GM18507 (cell line): Measurements from ENCODE around the gene ESRRG.
"Not testable (repeated sequence)": the region's sequence is repeated elsewhere in the genome, so short reads cannot be mapped to it uniquely, and the experiment has no call there.

Experiments
- DNase-seq: peaks from one replicate; pipeline ENCODE4 v3.0.0; 2011; ENCODE audit warnings: low read depth; ENCODE audit not compliant: insufficient read length; ENCODE audit errors: extremely low spot score
- FAIRE-seq: peaks from 2 replicates; lab custom pipeline; 2011; peaks lifted over from hg19 to GRCh38; lab: Jason Lieb, UNC

ESRRG gene

GRCh38 chr1:216710598-216711333 is 12.5 kb downstream of the ESRRG start:
- FAIRE-seq (no peak), DNase-seq (no peak)

DNA sequence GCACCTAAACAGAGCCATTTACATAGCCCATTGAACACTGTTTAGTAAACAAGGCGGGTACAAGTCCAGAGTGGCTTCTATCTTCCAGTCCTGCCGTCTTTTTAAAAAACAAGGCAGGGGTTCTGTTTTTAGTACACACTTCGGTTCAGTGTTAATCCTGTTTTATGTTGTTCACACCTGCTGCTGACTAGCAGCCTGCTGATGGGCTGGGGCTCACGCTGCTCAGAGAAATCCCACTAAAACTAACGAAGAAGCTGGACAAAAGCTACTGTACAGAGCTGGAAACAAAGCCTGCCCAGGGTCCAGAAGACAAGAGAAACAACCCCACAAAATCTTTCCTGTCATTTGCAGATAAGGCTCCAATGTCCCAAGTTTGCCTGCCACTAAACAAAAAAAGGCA is 13.2 kb downstream of the ESRRG start:
- FAIRE-seq (no peak), DNase-seq (no peak)

DNA sequence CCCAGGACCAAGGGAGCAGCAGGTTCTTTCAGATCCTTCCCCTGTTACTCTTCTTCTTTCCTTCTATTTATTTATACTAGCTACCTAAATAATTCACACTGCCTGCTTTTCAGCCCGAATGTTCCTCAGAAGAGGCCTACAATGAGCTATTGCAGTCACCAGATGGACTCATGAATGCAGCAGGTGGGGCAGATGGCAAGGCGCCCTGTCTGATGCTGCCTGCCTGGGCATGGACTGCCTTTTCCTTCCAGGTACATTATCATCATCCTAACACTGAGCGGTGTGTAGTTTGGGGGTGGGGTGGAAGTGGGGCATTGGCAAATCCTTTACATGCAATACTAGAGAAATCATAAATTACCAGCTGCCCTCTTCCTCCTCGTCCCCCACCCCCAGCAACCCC is 17.6 kb downstream of the ESRRG start:
- no peak for FAIRE-seq

DNA sequence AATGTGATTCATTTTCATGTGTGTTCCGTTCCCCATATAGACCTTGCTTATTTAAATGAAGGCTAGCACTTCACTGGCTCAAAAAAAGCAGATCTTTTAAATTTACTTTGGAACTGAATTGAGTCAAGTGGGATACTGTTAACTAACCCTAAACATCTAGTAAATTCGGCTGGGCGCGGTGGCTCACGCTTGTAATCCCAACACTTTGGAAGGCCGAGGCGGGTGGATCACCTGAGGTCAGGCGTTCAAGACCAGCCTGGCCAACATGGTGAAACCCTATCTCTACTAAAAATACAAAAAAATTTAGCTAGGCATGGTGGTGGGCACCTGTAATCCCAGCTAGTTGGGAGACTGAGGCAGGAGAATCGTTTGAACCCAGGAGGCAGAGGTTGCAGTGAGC is 19.2 kb downstream of the ESRRG start:
- not testable (repeated sequence) for FAIRE-seq, DNase-seq

More for the DNA sequence above, 17.6 kb downstream of the ESRRG start:
- DNase-seq: no peak

DNA sequence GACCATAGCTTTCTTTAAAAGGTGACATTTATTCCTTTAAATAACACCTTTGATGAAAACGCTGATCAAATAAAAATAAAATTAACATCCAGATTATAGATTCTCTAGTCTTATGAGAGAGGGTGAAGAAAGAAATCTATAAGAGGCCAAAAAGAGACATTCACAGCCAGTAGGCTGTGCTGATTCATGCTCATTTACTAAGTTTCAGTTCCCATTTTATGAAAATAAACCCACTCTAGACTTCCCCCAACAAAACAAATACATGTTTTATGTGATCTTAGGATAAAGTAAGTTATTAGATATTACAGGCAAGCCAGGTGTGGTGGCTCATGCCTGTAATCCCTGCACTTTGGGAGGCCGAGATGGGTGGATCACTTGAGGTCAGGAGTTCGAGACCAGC is 21.1 kb downstream of the ESRRG start:
- FAIRE-seq (no peak), DNase-seq (no peak)

- DNase-seq (no peak), FAIRE-seq (no peak)
These were observed 22.4 kb downstream of the ESRRG start for GRCh38 chr1:216700779-216701178.

DNA sequence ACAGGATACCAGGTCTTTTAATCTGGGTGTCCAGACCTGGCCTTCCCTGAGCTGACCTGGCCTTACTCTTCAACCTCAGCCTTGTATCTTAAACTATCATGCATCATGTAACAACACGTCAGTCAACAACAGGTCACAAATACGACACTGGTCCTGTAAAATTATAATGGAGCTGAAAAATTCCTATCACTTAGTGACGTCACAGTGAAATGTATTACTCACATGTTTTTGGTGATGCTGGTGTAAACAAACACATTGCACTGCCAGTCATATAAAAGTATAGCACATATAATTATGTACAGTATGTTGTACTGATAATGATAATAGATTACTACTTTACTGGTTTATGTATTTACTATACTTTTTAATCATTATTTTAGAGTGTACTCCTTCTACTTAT is 31.5 kb downstream of the ESRRG start:
- FAIRE-seq (no peak), DNase-seq (no peak)

- no peak for DNase-seq
- no peak for FAIRE-seq
These were observed 32.6 kb downstream of the ESRRG start for GRCh38 chr1:216690603-216691002.

DNA sequence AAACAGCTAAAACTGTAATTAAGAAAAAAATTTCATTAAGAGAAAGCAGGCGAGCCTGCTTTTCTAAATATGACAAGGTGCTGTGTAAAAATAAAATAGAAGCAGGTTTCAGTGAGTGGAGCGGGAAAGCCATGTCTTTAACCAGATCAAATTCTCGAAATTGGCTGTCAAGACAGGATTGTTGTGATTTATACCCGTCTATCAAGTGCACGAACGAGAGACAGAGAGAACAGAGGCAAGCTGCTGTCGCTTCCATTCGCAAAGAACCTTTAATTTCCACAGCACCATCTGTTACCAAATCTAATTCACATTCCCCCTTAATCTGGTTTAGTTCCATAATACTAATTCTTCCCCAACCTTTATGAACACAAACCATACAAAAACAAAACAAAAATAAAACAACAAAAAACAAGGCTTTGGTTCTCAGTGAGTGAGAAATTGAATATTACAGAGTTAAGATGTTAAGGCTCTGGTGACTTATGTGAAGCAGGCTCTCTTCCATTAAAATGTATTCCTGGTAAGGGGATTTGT is 35.0 kb downstream of the ESRRG start:
- DNase-seq: no peak
- FAIRE-seq: no peak

DNA sequence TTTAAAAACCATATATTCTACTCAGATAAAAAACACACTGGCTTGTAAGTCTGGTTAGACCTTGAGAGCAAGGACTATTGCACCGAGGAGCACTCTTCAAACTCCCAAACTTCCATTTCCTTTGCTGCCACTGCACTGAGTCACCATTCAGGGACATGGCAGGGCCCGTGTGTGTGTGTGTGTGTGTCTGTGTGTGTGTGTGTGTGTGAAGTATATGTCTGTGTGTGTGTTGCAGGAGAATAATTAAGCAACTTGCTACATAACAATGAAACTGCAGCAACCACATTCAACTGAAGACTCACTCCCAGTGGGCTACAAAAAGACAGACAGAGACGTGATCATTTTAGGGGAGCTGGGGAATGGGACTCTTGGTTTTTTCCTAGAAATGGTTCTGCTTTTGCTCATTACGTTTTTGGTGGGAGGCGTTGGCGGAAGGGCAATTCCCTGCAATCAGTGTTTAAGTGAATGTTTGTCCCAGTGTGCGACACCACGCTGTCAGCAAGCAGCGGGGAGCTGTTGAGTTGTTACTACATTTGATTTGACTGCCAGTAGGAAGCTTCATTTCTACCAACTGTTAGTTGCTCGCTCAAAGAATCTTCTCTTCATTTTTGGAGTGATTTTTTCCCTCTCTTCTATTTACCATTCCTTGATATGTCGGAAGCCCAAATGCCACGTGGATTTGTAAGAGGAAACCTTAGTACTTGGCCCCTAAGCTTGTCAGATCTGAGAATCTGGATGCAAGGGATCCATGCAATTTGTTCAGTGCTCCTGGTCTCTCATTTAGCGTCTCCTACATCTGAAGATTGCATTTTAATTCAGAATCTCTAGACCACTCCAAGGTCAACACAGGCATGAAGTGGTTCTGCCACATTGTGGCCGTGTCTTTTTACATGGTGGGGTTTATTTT is 36.1 kb downstream of the ESRRG start:
- FAIRE-seq (no peak), DNase-seq (no peak)

DNA sequence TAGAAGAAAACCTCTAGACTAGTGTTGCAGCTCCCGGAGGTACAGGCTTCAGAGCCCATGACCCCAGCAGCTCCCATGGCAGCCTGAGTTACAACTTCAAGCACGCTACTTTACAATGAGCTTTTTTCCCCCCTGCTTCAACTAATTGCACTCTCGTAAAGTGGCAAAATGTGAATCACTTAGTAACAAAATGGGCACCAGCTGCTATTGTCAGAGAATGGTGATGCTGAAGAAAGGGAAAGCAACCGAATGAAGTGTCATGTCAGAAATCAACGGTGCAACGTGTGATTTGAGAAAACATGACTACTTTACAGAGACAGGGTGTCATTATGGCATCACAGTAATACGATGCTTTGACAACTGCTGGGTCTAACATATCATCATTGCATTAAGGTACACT is 40.5 kb downstream of the ESRRG start:
- FAIRE-seq: no peak
- DNase-seq: no peak

DNA sequence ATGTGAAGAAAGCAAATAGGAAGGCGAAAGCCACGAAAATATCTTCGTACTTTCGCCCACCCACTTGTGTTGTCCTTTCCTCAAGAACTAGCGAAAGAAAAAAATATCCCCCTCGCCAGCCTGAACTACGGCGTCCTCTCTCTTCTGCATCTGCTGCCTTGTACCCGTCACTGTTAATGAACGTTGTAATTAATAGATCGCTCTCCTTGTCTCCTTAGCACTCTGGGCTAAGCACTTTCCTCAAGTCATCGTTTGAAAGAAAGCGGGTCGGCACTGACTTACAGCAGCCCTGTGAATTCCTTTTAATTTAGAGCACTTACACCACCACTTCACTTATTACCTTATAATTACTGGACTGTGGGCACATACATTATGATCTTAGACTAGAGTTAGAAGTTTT is 44.1 kb downstream of the ESRRG start:
- DNase-seq (no peak), FAIRE-seq (no peak)

- no peak for DNase-seq
- no peak for FAIRE-seq
These were observed 52.9 kb downstream of the ESRRG start for GRCh38 chr1:216670118-216670883.

- FAIRE-seq (no peak), DNase-seq (no peak)
These were observed 56.8 kb downstream of the ESRRG start for GRCh38 chr1:216666441-216666840.

DNA sequence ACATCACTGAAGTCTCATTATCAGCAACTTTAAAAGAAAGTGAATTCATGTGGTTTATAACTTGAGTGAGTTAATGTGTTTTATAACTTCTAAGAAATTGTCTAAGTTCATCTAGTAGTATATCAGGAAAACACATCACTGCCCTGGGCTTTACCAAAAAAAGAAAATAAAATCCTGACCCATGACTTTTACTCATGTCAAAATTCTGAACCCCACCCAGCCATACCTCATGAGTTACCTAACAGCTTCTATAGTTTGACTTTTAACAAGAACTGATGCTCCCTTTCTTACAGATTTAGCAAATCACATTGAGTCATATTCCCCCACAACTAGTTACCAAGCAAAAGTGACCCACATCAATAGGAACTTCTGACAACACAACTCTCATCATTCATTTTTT is 57.4 kb downstream of the ESRRG start:
- no peak for FAIRE-seq
- DNase-seq: no peak

GRCh38 chr1:216665406-216665805 is 57.8 kb downstream of the ESRRG start:
- FAIRE-seq (no peak), DNase-seq (no peak)

DNA sequence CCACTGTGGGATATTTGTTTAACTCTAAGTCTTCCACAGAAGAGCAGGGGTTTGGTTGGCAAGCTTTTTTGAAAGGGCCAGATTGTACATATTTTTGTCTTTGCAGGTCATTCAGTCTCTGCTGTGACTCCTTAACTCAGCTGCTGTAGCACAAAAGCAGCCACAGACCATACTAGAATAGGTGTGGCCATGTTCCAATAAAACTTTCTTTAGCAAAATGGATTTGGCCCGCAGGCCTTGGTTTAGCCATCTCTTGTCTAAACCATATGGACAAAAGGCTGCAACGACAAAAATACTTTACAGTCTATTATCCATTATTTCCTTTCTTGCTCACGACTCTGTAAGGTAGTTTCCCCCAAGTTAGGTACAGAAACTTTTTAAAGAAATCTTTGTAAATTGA is 60.5 kb downstream of the ESRRG start:
- FAIRE-seq (no peak), DNase-seq (no peak)

GRCh38 chr1:216660561-216660960 is 62.7 kb downstream of the ESRRG start:
- DNase-seq (no peak), FAIRE-seq (no peak)

DNA sequence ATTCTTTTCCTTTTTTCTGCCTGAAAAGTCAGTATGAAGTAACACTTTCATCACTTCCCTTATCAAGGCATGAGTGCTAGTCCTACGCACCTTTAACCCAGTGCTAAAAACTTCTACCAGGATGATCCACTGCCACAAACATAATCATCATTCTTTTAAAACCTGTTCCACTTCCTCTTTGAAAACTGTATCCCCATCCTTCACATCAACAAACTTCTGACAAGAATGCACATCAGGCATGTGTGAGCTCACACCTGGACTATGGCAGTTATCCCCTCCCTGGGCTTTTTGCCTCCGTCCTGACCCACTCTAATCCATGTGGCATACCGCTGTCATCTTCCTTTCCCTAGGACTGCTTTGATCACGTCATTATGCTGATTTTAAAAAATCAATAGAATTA is 70.2 kb downstream of the ESRRG start:
- FAIRE-seq: no peak
- no peak for DNase-seq

- DNase-seq: no peak
- FAIRE-seq: no peak
These were observed 71.3 kb downstream of the ESRRG start for GRCh38 chr1:216651826-216652418.
